NB4 (cell line): ENCODE data around the gene PSMD5.

Experiments
- DNase-seq: peaks from one replicate; pipeline ENCODE4 v3.0.0; 2010; ENCODE audit warnings: low read depth
- H3K4me3 ChIP-seq: one replicate; pipeline ENCODE4 v1.5.1; 2011; ENCODE audit warnings: mild to moderate bottlenecking, low read depth, low read length, moderate library complexity
- MAX ChIP-seq: IDR thresholded peaks from 2 replicates; pipeline ENCODE4 v1.6.1; 2011; ENCODE audit warnings: low read depth, low read length
- MYC ChIP-seq: IDR thresholded peaks from 2 replicates; pipeline ENCODE4 v1.6.1; 2011; ENCODE audit warnings: low read depth, low read length
- POLR2A ChIP-seq: IDR thresholded peaks from 2 replicates; pipeline ENCODE4 v1.6.1; 2011; ENCODE audit warnings: mild to moderate bottlenecking; ENCODE audit not compliant: insufficient read length; ENCODE audit errors: extremely low read depth
- TF ChIP-seq, protein P1 (sequence below): IDR thresholded peaks from one replicate; pipeline ENCODE4 v1.5.1; 2012; ENCODE audit warnings: low read depth, low read length

Gene PSMD5

GRCh38 chr9:120839146-120839545 is 3.6 kb downstream of the PSMD5 start:
- no peak for DNase-seq
- H3K4me3 ChIP-seq = peak overlapping the region; percentile 2
- TF ChIP-seq MAX (no peak), POLR2A (no peak), MYC (no peak)
- TF ChIP-seq, protein P1, sequence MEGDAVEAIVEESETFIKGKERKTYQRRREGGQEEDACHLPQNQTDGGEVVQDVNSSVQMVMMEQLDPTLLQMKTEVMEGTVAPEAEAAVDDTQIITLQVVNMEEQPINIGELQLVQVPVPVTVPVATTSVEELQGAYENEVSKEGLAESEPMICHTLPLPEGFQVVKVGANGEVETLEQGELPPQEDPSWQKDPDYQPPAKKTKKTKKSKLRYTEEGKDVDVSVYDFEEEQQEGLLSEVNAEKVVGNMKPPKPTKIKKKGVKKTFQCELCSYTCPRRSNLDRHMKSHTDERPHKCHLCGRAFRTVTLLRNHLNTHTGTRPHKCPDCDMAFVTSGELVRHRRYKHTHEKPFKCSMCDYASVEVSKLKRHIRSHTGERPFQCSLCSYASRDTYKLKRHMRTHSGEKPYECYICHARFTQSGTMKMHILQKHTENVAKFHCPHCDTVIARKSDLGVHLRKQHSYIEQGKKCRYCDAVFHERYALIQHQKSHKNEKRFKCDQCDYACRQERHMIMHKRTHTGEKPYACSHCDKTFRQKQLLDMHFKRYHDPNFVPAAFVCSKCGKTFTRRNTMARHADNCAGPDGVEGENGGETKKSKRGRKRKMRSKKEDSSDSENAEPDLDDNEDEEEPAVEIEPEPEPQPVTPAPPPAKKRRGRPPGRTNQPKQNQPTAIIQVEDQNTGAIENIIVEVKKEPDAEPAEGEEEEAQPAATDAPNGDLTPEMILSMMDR = no peak

- no peak for DNase-seq
Measured at GRCh38 chr9:120837921-120838320, 4.8 kb downstream of the PSMD5 start.

DNA sequence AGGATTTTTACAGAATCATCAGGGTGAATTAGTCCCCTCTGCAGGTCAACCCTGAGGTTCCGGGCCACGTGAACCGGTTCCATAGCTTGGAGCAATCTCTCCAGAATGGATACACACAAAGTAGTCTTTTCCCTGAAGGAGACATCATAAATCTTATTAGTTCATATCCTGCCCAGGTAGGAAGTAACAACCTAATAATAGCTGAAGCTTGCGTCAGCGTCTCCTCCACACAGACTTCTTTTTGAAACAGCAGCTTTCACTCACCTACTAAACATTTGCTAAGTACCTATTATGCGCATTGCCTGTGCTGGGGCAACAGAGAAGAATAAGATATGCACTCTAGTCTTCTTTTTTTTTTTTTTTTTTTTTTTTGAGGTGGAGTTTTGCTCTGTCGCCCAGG is 9.4 kb downstream of the PSMD5 start:
- no peak for TF ChIP-seq POLR2A
- TF ChIP-seq MYC = no peak
- TF ChIP-seq, protein P1 = no peak
- TF ChIP-seq MAX = no peak
- DNase-seq = no peak
- no peak overlapping the region for H3K4me3 ChIP-seq

More at GRCh38 chr9:120837921-120838320, 4.8 kb downstream of the PSMD5 start:
- TF ChIP-seq MAX = no peak
- no peak for TF ChIP-seq MYC
- TF ChIP-seq POLR2A = no peak
- TF ChIP-seq, protein P1 = no peak
- H3K4me3 ChIP-seq = no peak overlapping the region

- no peak overlapping the region for H3K4me3 ChIP-seq
- no peak for DNase-seq
- TF ChIP-seq MYC = no peak
- no peak for TF ChIP-seq POLR2A
- TF ChIP-seq, protein P1 = no peak
- TF ChIP-seq MAX = no peak
Measured at GRCh38 chr9:120832807-120833206, 9.9 kb downstream of the PSMD5 start.

- TF ChIP-seq POLR2A (no peak), MAX (no peak), MYC (no peak)
- TF ChIP-seq, protein P1 = no peak
- no peak for DNase-seq
- no peak overlapping the region for H3K4me3 ChIP-seq
Measured at GRCh38 chr9:120830865-120831264, 11.9 kb downstream of the PSMD5 start.

DNA sequence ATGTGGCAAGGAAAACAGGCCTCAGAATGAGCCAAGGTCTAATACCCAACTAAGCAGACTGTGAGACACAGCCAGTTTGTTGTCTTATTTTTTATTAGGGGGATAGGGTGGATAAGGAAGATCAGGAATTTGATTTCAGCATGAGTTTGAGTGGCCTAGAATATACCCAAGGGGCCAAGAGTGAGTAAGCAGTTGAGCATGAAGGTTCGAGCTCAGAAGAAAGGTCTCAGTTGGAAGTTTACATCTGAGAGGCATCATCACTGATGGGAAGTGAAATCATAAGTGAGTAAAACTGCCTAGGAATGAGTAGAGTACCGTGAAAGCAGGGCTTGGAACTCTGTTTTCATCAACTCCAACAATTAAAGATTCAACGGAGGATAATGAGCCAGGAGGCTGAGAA is 12.6 kb downstream of the PSMD5 start:
- TF ChIP-seq MYC = no peak
- TF ChIP-seq MAX = no peak
- TF ChIP-seq POLR2A = no peak
- TF ChIP-seq, protein P1 = no peak
- H3K4me3 ChIP-seq = no peak overlapping the region
- DNase-seq = no peak
